ENCODE results near the gene BFSP1.

- TF ChIP-seq, protein P1, sequence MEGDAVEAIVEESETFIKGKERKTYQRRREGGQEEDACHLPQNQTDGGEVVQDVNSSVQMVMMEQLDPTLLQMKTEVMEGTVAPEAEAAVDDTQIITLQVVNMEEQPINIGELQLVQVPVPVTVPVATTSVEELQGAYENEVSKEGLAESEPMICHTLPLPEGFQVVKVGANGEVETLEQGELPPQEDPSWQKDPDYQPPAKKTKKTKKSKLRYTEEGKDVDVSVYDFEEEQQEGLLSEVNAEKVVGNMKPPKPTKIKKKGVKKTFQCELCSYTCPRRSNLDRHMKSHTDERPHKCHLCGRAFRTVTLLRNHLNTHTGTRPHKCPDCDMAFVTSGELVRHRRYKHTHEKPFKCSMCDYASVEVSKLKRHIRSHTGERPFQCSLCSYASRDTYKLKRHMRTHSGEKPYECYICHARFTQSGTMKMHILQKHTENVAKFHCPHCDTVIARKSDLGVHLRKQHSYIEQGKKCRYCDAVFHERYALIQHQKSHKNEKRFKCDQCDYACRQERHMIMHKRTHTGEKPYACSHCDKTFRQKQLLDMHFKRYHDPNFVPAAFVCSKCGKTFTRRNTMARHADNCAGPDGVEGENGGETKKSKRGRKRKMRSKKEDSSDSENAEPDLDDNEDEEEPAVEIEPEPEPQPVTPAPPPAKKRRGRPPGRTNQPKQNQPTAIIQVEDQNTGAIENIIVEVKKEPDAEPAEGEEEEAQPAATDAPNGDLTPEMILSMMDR (conservative IDR thresholded peaks at IDR 0.05 in 1 of 2, IDR thresholded peaks at IDR 0.05 in 1 of 2; ENCODE audit: low read depth in 1 of 2, low read length in 2 of 2): no peak
- no peak for TF ChIP-seq EZH2 (IDR thresholded peaks at IDR 0.05; ENCODE audit: low read length, missing control alignments)
These were observed 13.9 kb upstream of the BFSP1 start for GRCh38 chr20:17545127-17545526.

Measured in fibroblast of lung (primary cell).